Fibroblast of skin of left quadriceps (primary cell): ENCODE data around the gene RAD9A.
A peak's percentile ranks its signal among the peaks of the same experiment; 100 is the strongest.
"Not testable (repeated sequence)": the region's sequence is repeated elsewhere in the genome, so short reads cannot be mapped to it uniquely, and the experiment has no call there.

Source experiments
- DNase-seq, 2 experiments: peaks; one replicate each; pipeline ENCODE4 v3.0.0-alpha.2; 2013; ENCODE audit warnings: low read depth in 2 of 2

The RAD9A gene

DNA sequence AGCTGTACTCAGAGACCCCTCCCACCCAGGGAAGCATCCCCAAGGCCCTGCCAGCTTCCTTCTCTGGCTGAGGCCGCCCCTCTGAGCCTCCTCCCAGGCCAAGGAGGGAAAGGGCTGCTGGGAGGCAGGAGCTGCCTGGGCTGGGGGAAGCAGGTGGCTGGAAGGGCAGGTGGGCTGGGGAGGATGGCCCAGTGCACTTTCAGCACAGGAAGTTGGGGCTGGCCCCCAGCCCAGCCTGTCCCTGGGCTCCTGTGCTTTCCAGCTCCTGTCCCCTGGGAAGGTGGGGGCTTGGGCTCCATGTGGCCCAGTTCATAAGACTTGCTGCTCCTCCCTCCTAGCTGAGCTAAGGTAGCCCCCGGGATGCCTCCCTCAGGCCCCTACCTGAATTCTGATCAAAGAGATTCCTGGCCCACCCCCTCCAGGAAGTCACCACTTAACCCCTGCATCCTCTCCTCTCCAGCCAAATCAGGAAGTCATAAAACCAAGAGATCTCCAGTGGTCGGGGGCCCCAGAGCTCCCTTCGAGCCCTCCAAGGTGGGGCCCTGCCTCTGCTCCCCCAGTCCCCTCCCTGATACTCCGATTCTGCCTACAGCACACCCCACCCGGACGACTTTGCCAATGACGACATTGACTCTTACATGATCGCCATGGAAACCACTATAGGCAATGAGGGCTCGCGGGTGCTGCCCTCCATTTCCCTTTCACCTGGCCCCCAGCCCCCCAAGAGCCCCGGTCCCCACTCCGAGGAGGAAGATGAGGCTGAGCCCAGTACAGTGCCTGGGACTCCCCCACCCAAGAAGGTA is 5.0 kb downstream of the RAD9A start:
- DNase-seq: no peak

DNA sequence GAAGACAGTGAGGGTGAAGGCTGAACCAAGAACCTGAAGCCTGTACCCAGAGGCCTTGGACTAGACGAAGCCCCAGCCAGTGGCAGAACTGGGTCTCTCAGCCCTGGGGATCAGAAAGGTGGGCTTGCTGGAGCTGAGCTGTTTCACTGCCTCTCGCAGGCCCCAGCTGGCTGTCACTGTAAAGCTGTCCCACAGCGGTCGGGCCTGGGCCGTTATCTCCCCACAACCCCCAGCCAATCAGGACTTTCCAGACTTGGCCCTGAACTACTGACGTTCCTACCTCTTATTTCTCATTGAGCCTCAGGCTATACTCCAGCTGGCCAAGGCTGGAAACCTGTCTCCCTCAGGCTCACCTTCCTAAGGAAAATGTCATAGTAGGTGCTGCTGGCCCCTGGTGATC is 5.8 kb downstream of the RAD9A start:
- no peak for DNase-seq

DNA sequence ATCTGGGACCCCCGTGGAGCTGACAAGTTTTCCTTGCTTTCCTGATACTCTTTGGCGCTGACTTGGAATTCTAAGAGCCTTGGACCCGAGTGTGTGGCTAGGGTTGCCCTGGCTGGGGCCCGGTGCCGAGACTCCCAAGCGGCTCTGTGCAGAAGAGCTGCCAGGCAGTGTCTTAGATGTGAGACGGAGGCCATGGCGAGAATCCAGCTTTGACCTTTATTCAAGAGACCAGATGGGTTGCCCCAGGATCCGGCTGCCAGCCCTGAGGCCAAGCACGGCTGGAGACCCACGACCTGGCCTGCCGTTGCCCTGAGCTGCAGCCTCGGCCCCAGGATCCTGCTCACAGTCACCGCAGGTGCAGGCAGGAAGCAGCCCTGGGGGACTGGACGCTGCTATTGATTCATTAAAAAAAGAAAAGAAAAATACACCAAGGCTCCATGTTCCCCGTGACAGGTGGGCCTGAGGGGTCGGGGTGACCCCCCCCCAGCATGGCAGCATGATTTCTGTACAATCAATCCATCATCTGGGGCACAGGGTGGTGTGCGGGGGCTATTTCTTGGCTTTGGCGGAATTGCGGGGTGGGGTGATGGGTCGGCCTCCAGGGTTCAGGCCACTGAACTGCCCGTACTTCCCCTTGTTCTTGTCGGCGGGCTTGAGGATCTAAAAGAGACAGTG is 6.3 kb downstream of the RAD9A start:
- no peak for DNase-seq

DNA sequence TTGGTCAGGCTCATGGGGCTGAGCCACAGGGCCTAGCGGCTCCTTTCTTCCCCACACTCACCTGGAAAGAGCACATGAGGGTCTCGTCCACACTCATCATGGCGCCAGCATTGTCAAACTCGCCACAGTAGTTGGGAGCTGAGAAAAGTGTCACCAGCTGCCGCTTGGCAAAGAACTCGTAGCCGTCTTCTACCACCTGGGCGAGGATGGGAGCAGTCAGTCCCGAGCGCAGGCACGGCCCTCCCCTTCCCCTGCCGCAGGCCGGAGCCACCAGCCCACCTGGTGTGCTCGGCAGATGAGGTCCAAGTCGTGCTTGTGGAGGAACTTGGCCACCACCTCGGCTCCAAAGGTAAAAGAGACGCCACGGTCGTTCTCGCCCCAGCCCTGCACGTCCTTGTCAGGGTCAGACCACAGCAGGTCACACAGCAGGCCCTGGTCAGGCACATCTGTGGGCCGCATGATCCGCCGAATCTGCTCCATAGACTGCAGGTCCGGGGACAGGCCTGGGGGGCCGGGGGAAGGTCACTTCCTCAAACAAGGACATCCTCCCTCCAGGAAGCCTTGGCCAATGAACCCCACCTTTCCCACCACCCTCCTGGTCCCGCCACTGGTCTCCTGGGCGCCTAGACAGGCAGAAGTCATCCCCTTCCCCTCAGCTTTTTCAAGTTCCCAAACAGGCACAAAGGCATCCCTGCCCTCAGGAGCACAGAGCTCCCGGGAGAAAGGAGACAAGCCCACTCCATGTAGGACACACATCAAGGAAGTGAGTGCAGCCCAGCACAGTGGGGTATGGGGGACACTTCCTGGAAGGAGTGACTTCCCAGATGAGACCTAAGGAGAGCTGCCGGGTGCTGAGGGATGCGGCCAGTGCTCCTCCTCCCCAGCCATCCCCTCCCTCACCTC is 7.1 kb downstream of the RAD9A start:
- no peak for DNase-seq

DNA sequence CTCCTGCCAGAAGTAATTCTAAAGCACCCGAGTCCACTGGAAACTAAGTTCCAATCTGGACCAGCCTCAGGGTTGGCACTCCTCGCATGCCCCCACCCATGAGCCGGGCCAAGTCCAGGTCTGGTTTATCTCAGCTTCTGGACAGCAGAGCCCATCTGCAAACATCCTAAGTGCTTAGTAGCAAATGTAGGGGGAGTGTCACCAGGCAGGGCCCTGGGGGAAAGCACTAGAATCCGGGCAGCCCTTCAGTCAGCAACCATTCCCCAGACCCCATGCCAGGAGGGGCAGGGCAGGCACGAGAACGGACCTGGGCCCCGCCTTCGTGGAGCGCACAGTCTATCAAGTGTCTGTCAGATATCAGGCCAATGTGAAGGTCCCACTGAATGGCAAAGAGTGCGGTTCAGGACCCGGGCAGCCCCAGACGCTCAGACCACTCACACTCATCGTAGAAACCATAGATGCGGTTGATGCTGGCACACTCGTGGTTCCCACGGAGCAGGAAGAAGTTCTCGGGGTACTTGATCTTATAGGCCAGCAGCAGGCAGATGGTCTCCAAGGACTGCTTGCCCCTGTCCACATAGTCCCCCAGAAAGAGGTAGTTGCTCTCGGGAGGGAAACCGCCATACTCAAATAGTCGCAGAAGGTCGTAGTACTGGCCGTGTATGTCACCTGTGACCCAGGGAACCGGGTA is 8.6 kb downstream of the RAD9A start:
- DNase-seq: no peak

DNA sequence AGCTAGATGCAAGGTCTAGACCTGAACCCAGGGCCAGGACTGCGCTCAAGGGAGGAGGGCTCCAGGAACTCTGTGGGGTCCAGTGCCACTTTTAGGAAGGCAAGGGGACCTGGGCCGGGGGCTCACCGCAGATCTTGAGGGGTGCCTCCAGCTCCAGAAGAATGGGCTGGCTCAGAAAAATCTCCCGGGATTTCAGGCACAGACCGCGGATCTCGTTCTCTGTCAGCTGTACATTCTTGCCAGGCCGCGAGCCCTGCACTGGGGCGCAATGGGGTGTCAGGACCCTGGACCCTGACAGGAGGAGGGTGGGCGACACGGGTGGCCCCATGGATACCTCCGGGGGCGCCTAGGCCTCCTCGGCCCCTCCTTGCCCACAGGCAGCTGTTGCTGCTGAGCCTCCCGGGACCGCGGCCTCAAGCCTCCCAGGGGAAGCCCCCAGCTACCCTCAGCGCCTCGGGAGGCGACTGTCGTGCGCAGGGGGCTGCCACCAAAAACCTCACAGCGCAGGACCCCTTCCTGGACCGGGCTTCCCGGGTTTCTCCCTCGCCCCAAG is 9.2 kb downstream of the RAD9A start:
- DNase-seq: no peak

DNA sequence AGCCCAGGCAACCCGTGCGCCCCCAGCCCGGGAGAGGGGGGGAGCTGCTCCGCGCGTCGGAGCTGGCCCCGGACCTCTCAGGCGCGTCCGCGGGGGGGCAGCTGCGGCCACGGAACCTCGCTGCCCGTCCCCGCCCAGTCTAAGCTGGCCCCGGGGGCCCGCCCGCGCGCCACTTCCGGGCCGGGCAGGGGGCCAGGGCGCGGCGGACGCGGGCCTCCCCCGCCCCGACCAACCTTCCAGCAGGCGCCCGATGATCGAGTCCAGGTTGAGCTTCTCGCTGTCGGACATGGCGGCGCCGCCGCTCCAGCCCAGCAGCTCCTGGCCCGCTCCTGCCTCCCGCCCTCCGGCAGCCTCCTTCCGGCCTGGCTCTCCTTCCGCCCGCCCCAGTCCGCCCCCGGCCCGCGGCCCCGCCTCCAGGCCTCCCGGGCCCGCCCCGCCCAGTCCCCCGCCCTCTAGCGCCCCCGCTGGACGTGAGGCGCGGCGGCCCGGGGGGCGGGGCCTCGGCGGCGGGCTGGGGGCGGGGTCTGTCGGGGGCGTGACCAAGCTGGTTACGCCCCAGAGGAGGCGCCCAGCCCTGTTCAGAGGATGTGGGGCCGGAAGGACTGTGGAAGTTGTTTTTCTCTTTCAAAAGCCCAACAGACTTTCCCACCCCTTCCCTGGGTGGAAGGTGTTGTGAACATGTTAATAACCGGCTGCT is 9.9 kb downstream of the RAD9A start, which contains the start of gene PPP1CA:
Gene PPP1CA, minus strand, starts transcription at position 364 of the 697 bp plus-strand sequence. Its CDS starts 76 bp downstream, at position 288.
- DNase-seq: peak; percentile 73 to 75

DNA sequence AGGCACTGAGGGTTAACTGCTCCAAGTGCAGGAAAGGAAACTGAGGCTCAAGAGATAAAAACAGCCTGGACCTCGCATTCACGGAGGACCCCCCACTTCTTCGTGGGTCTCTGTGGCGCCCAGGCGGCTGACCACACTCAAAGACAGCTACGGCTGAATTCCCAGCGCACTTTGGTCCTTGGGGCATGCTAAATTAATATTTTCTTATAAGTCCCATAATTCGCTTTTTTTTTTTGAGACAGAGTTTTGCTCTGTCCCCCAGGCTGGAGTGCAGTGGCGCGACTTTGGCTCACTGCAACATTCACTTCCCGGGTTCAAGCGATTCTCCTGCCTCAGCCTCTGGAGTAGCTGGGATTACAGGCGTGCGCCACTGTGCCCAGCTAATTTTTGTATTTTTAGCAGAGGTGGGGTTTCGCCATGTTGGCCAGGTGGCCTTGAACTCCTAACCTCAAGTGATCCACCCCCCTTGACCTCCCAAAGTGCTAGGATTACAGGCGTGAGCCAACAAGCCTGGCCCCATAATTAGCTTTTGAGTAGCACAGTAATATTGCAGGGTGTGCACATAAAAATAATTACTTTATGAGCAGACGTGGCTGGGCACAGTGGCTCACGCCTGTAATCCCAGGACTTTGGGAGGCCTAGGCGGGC is 10.5 kb downstream of the RAD9A start:
- not testable (repeated sequence) for DNase-seq

DNA sequence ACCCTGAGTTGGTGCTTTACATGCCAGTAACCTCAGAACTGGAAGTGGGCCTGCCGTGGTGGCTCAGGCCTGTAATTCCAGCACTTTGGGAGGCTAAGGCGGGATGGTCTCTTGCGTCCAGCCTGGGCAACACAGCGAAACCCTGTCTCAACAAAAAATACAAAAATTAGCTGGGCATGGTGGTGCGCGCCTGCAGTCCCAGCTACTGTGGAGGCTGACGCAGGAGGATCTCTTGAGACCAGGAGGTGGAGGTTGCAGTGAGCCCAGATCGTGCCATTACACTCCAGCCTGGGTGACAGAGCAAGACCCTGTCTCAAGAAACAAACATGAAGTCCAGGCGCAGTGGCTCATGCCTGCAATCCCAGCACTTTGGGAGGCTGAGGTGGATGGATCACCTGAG is 11.3 kb downstream of the RAD9A start:
- DNase-seq: not testable (repeated sequence)

DNA sequence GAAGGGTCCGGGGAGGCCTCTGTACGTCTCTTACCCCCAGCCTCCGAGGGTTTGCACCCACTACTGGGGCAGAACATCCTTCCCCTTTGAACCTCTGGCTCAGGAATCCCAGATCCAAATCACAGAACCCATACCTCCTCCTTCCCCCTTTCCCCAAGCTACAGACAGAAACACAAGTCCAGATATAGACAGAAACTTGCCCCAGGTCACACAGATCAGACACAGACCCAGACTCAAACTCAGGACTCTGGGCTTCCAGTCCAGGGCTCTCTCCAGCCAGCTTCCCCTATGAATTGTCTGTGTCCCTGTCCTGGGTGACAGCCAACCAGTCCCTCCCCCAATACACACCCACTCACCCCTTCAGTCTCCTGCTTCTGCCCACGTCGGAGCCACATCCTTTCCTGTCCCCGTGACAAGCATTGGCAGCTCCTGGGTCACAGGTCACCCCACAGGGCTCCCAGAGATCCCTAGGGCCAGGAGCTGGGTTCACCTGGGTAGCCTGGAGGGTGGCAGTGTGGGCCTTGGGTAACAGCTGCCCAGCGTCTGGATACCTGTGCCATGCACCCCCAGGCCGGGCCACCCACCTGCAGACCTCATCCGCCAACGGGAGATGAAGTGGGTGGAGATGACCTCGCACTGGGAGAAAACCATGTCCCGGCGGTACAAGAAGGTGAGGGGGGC is 12.9 kb downstream of the RAD9A start:
- no peak for DNase-seq

DNA sequence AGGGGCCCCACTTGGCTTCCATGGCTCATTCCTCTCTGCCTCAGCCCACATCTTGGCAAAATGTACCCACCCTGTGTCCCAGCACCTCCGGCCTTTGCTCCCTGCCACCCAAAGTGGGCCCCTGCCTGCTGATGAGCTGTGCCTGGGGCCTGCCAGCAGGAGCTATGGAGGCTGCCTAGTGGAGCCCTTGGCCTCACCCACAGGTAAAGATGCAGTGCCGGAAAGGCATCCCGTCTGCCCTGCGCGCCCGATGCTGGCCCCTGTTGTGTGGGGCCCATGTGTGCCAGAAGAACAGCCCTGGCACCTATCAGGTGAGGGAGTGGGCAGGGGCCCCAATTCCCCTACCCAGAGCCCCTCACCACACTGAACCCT is 13.4 kb downstream of the RAD9A start:
- no peak for DNase-seq

DNA sequence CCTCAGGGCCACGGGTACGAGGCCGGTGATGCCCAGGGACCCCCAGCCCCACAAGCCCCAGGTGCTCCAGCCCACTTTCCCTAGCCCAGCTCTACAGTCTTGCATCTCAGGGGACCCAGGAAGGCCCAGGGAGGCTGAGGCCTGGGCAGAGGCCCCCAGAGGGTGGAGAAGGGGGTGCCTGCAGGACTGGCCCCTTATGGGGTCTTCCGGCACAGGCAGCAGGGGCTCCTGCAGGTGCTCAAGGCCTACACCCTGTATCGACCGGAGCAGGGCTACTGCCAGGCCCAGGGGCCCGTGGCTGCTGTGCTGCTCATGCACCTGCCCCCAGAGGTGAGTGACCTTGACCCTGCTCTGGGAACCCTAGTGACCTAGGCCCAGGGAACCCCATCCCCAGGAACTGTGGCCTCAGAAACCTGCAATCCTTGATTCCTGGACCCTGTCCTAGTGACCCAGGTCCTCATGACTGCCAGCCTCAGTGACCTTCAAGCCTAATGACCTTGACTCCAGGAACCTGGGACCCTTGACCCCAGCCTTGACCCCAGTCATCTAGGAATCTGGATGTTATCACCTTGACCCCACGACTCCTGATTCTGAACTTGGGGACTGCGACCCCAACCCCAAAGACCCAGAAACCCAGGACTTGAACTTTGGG is 14.0 kb downstream of the RAD9A start:
- DNase-seq: no peak

DNA sequence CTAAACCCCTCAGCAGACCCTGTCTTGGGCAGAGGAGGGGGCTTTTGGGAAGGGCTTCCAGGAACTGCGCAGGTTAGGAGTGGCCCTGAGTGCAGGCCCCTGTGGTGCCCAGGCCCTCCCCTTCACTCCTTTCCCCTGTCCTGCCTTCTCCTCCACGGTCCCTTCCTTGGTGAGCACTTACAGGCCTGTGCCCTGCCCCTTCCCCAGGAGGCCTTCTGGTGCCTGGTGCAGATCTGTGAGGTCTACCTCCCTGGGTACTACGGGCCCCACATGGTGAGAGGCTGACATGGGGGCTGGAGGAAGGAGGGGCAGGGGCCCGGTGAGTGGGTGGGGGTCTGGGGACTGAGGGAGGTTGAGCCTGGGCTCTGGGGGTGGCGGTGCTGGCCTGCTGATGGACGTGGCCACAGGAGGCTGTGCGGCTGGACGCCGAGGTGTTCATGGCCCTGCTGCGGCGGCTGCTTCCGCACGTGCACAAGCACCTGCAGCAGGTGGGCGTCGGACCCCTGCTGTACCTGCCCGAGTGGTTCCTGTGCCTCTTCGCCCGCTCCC is 14.7 kb downstream of the RAD9A start:
- DNase-seq: no peak

DNA sequence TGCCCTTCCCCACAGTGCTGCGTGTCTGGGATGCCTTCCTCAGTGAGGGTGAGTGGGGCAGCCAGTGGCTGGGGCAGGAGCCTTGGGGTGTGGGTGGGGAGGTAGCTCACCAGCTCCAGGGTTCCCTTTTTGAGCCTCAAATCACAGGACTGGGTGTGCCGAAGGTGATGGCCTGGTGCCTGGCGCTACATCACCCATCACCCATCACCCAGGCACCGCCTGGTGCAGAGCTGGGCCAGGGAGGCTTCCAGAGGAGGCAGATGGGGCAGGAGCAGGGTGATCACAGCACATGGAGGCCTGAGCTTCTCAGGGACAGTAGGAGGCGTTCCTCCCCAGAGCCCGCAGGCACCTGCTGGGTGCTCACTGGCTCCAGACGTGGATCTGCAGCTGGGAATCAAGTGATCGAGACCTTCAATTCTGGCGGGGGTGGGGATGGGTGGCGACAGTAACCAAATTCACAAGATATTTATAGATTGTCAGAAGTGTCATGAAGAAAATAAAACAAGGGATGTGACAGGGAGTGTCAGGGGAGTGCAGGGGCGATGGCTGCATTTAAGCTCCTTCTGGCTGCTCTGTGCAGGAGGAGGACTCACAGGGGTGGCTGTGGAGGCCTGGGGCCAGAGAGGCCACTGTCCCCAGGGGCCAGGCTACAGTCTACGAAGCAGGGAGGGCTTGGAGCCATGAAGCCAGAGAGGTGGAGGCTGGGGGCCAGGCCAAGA is 15.3 kb downstream of the RAD9A start:
- DNase-seq: no peak

DNA sequence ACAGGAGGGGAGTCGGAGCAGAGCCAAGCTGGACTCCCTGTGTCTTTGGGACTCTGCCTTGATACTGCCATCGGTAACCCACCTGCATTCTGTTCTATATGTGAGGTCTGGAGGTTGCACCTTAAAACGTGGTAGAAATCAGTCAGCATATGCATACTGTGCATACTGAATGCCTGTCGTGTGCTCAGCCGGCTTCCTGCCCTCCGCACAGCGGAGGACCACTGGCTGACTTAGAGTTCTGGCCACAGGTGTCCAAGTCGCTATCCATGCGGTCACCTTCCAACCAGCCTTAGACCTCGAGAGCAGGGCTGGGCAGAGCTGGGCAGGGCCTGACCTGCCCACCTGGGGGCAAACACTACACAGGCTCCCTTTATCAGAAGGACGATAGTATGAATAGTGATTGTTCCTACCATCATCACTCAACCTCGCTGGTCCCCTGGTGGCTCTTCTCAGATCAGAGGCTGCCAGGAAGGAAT is 15.9 kb downstream of the RAD9A start:
- no peak for DNase-seq

DNA sequence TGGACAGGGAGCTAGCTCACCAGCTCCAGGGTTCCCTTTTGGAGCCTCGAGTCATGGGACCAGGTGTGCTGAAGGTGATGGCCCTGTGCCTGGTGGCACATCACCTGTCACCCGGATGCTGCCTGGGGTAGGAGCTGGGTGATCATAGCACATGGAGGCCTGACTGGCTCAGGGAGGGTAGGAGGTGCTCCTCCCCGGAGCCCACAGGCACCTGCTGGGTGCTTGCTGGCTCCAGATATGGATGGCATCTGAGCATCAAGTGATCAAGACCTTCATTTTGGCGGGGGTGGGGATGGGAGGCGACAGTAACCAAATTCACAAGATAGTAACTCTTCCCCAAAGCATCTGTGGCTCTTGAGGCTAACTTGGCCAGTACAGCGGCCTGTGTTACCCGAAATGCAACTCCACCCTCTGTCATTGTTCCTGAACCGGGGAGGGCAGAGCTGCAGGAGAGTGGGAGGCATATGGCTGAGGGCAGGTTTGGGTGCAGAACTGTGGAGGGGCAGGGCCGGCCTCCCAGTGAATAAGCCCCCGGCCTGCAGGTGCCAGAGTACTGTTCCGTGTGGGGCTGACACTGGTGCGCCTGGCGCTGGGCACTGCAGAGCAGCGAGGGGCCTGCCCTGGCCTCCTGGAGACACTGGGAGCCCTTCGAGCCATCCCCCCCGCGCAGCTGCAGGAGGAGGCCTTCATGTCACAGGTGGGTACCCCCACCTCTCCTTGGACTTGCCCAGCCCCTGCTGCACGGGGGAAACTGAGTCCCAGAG is 16.8 kb downstream of the RAD9A start:
- DNase-seq: no peak

DNA sequence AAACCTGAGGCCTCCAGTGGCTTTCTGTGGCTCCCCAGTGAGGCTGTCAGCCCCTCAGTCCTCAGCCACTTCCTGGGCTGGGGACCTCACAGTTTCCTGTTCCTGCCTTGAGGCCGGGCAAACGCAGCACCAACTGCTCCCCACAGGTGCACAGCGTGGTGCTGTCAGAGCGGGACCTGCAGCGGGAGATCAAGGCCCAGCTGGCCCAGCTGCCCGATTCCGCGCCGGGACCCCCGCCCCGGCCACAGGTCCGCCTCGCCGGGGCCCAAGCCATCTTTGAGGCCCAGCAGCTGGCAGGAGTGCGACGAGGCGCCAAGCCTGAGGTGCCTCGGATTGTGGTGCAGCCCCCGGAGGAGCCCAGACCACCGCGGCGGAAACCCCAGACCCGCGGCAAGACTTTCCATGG is 17.5 kb downstream of the RAD9A start:
- no peak for DNase-seq
